Trophoblast cell (in vitro differentiated cells and primary cell): ENCODE data around the gene ZP1.

Experiments
- DNase-seq, 2 donors: peaks; one replicate each; pipeline ENCODE4 v3.0.0-alpha.2; 2016
- H2AFZ ChIP-seq: 2 replicates; pipeline ENCODE4 v1.6.1; 2013; ENCODE audit warnings: low read length, moderate library complexity, mild to moderate bottlenecking; ENCODE audit not compliant: insufficient read depth, poor library complexity
- H2AK5ac ChIP-seq: 2 replicates; pipeline ENCODE4 v1.6.1; 2013; ENCODE audit warnings: mild to moderate bottlenecking, low read length
- H2BK120ac ChIP-seq: 2 replicates; pipeline ENCODE4 v1.6.1; 2013; ENCODE audit warnings: low read length, mild to moderate bottlenecking, moderate library complexity; ENCODE audit not compliant: insufficient read depth, poor library complexity
- H2BK12ac ChIP-seq: 2 replicates; pipeline ENCODE4 v1.6.1; 2013; ENCODE audit warnings: mild to moderate bottlenecking, low read length, moderate library complexity
- H2BK5ac ChIP-seq: 2 replicates; pipeline ENCODE4 v1.6.1; 2013; ENCODE audit warnings: low read length, low read depth, moderate library complexity, mild to moderate bottlenecking; ENCODE audit not compliant: poor library complexity
- H3K14ac ChIP-seq: 2 replicates; pipeline ENCODE4 v1.6.1; 2013; ENCODE audit warnings: mild to moderate bottlenecking, low read length
- H3K18ac ChIP-seq: 2 replicates; pipeline ENCODE4 v1.6.1; 2013; ENCODE audit warnings: mild to moderate bottlenecking, low read length
- H3K23ac ChIP-seq: 2 replicates; pipeline ENCODE4 v1.6.1; 2013; ENCODE audit warnings: low read length
- H3K27ac ChIP-seq: 2 replicates; pipeline ENCODE4 v1.5.1; 2013; ENCODE audit warnings: low read depth, mild to moderate bottlenecking, inconsistent platforms, low read length, moderate library complexity
- H3K27me3 ChIP-seq: 2 replicates; pipeline ENCODE4 v1.6.1; 2013; ENCODE audit warnings: inconsistent platforms, mild to moderate bottlenecking, low read length, moderate library complexity; ENCODE audit not compliant: insufficient read depth
- H3K36me3 ChIP-seq, 2 experiments: 1 replicate in 1 of 2; 2 replicates in 1 of 2; pipeline ENCODE4 v1.6.1; 2013; ENCODE audit warnings: low read length in 2 of 2, mild to moderate bottlenecking in 2 of 2, moderate library complexity in 1 of 2; ENCODE audit not compliant: insufficient read depth in 2 of 2, control insufficient read depth in 1 of 2
- H3K4ac ChIP-seq: 2 replicates; pipeline ENCODE4 v1.6.1; 2013; ENCODE audit warnings: low read depth, mild to moderate bottlenecking, low read length, moderate library complexity
- H3K4me1 ChIP-seq, 2 experiments: 1 replicate in 1 of 2; 2 replicates in 1 of 2; pipeline ENCODE4 v1.6.1; 2013; ENCODE audit warnings: low read length in 2 of 2, mild to moderate bottlenecking in 2 of 2, moderate library complexity in 1 of 2; ENCODE audit not compliant: insufficient read depth in 2 of 2, control insufficient read depth in 1 of 2
- H3K4me2 ChIP-seq: 2 replicates; pipeline ENCODE4 v1.6.1; 2013; ENCODE audit warnings: inconsistent platforms, mild to moderate bottlenecking, low read length, moderate library complexity
- H3K4me3 ChIP-seq: 2 replicates; pipeline ENCODE4 v1.5.1; 2013; ENCODE audit warnings: mild to moderate bottlenecking, low read depth, low read length, inconsistent platforms
- H3K79me1 ChIP-seq: one replicate; pipeline ENCODE4 v1.6.1; 2013; ENCODE audit warnings: low read length
- H3K79me2 ChIP-seq: 2 replicates; pipeline ENCODE4 v1.6.1; 2013; ENCODE audit warnings: low read length, mild to moderate bottlenecking; ENCODE audit not compliant: control insufficient read depth, insufficient read depth, poor library complexity
- H3K9ac ChIP-seq: 2 replicates; pipeline ENCODE4 v1.6.1; 2013; ENCODE audit warnings: mild to moderate bottlenecking, low read length
- H3K9me3 ChIP-seq: 2 replicates; pipeline ENCODE4 v1.6.1; 2013; ENCODE audit warnings: low read depth, mild to moderate bottlenecking, control low read depth, inconsistent platforms, low read length; ENCODE audit not compliant: insufficient read depth
- H4K12ac ChIP-seq: 2 replicates; pipeline ENCODE4 v1.6.1; 2013; ENCODE audit warnings: low read depth, mild to moderate bottlenecking, low read length, moderate library complexity
- H4K8ac ChIP-seq: 2 replicates; pipeline ENCODE4 v1.6.1; 2013; ENCODE audit warnings: low read depth, mild to moderate bottlenecking, low read length, moderate library complexity
- H4K91ac ChIP-seq: one replicate; pipeline ENCODE4 v1.6.1; 2013; ENCODE audit warnings: low read depth, mild to moderate bottlenecking, low read length, moderate library complexity
- WGBS: extraction: QIAGEN DNeasy Blood & Tissue Kit; methylation state at CpG from one replicate; pipeline ENCODE4 v1.1.7; 2013; ENCODE audit warnings: missing lambda C conversion rate; ENCODE audit not compliant: insufficient read length, insufficient coverage; ENCODE audit errors: extremely low coverage; 5-methylcytosine and 5-hydroxymethylcytosine counted together

The ZP1 gene

DNA sequence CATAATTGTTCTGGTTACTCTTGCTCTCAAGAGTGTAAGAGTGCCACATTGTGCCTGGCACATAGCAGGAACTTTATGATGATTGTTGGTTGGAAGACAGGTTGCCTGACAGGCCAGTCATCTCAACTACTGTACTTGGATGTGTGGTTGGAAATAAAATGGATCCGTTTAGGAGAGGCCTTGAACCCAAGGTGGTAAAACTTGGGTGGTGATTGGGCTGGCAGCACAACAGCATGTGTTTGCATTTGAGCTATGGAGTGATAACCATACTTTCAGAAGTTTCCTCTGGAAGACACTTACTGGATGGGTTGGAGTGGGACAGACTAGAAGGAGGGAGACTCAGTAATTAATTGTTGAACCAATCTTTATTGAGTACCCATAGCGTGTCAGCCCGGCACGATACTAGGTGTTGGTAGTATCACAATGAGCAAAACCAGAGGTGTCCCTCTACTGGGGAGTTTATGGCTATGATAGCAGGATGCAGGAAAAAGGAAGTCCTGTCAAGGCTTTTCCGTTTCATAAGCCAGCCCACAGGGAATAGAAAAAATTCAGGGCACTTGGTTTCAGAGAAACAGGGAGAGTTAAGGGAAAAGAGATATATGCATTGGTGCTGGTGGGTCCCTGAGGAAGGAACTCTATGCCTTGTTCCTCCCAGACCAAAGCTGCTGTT lies 43.5 kb downstream of the ZP1 start:
- H2AK5ac ChIP-seq = no peak overlapping the region
- no CpG with 5 or more reads among the region's 5 CpGs for WGBS
- no peak for DNase-seq

DNA sequence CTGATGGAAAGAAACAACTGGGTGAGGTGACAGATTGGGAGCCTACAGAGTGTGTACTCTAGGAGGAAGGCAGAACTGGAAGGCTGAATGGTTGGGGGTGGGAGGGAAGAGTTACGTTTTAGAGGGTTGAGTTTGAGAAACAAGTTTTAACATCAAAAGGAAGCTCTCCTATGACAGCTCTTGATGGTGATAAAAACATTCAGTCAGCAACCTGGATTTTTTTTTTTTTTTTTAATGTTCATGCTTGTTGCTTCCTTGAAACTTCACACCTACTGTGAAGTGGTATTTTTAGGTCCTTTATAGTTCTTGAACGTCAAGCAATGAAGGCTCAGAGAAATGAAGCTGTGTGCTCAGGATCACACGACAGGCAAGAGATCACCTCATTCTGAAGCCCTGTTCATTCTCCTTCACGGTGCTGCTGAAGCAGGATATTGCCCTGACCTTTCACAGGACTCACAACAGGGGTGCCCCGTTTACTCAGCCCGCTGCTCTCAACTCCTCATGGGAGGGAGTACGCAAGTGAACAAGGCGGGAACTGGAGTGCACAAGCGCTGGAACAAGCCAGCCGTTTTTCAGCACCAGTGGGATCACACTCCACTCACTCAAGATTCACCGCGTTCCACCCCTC lies 45.0 kb downstream of the ZP1 start:
- Histone ChIP-seq H3K23ac (no peak overlapping the region), H3K4me1 (peaks cover 11 to 15% of the 10 kb centered on the region in 2 experiments), H3K79me2 (peaks cover 7% of the 10 kb centered on the region), H2BK120ac (no peak overlapping the region), H2BK5ac (no peak overlapping the region), H3K14ac (no peak overlapping the region), H3K9ac (no peak overlapping the region), H3K18ac (no peak overlapping the region), H3K79me1 (peaks cover 13% of the 10 kb centered on the region), H4K91ac (no peak overlapping the region), H2AK5ac (peak overlapping the region; percentile 65), H4K12ac (peak overlapping the region; percentile 86), H4K8ac (peak overlapping the region; percentile 49), H3K4ac (no peak overlapping the region), H3K4me3 (no peak overlapping the region), H3K4me2 (no peak overlapping the region), H3K36me3 (no peaks in the 10 kb centered on the region), H3K9me3 (no peaks in the 10 kb centered on the region), H3K27ac (no peak overlapping the region), H2AFZ (no peak overlapping the region), H3K27me3 (no peaks in the 10 kb centered on the region), H2BK12ac (no peak overlapping the region)
- DNase-seq = no peak
- WGBS = 100% methylated on average over 1 of the region's 12 CpGs

More for the DNA sequence above, 43.5 kb downstream of the ZP1 start:
- Histone ChIP-seq H3K9me3 (no peaks in the 10 kb centered on the region), H2BK5ac (no peak overlapping the region), H3K79me1 (peaks cover 17% of the 10 kb centered on the region), H3K4ac (no peak overlapping the region), H3K27me3 (no peaks in the 10 kb centered on the region), H2BK12ac (no peak overlapping the region), H3K79me2 (peaks cover 11% of the 10 kb centered on the region), H3K36me3 (no peaks in the 10 kb centered on the region), H3K27ac (no peak overlapping the region), H3K18ac (no peak overlapping the region), H4K91ac (no peak overlapping the region), H2BK120ac (no peak overlapping the region), H4K12ac (no peak overlapping the region), H3K14ac (no peak overlapping the region), H2AFZ (no peak overlapping the region), H3K4me3 (no peak overlapping the region), H4K8ac (no peak overlapping the region), H3K4me2 (no peak overlapping the region), H3K4me1 (peaks cover 10 to 13% of the 10 kb centered on the region in 2 experiments), H3K9ac (no peak overlapping the region), H3K23ac (no peak overlapping the region)

DNA sequence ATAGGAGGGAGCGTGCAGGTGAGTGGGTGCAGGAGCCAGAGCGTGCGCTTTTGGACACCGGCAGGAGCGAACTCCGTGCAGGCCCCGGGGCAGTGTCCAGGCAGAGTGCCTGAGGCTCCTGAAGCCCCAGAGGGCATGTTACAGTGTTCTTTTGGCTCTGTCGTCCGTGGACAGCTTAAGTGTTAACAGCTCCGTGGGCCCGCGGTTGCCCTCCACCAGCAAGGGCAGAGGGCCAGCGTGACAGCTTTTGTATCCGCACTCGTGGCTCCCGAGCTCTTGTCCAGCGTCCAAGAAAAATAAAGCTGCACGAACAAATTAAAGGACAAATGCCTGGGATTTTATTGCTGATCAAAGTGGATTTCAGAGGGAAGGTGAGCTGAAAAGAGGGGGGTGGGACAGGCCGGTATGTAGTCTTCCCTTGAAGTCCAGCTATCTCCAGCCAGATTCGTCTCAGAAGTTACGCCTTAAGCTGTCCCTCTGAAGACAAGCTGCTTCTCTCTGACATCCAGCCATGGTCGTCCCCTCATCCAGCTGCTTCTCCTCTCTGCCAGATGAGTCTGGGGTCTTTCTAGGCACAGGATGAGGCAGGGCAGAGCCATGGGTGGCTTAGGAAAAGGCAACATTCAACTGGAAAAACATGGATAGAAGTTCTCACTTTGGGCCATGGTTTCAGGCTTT lies 45.6 kb downstream of the ZP1 start:
- Histone ChIP-seq H4K8ac (peak overlapping the region; percentile 97), H2BK12ac (peak overlapping the region; percentile 8), H4K12ac (peak overlapping the region; percentile 86), H3K9me3 (no peaks in the 10 kb centered on the region), H3K14ac (peak overlapping the region; percentile 49), H3K9ac (no peak overlapping the region), H2AK5ac (peak overlapping the region; percentile 78), H3K27ac (no peak overlapping the region), H3K4me3 (no peak overlapping the region), H2AFZ (peak overlapping the region; percentile 95), H3K79me2 (peaks cover 7% of the 10 kb centered on the region), H3K23ac (no peak overlapping the region), H3K18ac (no peak overlapping the region), H3K4me1 (peaks cover 11 to 15% of the 10 kb centered on the region in 2 experiments), H3K4ac (no peak overlapping the region), H3K4me2 (peak overlapping the region; percentile 89), H3K79me1 (peaks cover 13% of the 10 kb centered on the region), H3K27me3 (no peaks in the 10 kb centered on the region), H3K36me3 (no peaks in the 10 kb centered on the region), H2BK120ac (no peak overlapping the region), H2BK5ac (no peak overlapping the region), H4K91ac (peak overlapping the region; percentile 74)
- DNase-seq = peak in 1 of 2 donors; percentile 22
- WGBS = no CpG with 5 or more reads among the region's 22 CpGs

DNA sequence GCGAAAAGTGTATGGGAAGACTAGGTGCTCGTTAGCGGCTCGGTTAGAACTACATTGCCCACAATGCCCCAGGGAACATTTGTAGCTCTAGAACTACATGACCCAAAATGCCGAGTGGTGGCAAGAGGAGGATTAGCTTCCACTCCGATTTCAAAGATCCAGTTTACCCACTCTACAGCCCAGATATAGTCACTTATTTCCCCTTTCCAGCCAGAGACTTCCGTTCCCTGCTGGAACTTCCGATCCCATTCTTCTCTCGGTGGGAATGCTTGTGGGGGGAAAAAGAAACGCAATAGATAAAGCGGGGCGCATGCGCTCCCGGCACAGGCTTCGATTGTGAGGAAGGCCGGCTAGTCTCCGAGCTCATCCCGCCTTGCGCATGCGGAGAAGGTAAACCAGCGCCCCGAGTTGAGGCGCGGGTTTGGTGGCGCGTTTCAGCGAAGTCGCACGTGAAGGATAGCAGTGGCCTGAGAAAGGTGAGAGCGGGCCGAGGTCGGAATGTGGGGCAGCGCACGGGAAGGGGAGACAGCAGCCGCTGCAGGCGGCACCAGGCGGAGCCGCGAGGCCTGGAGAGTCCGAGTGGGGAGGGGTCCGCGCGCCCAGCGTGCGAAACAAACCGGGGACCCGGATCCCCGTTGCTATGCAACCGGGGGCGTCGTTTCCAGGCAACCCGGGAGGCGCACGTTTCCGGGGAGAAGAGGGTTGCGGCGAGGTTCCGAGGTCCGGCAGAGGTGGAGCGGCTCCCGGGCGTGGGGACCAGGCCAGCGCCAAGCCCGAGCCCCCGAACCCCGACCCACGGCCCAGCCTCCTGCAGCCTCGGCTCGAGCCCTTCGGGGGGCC lies 46.7 kb downstream of the ZP1 start, which contains the start of gene TMEM109:
TSS of gene TMEM109 (plus strand) at position 366 of the 840 bp plus-strand sequence. CDS start 5,536 bp downstream, outside the sequence.
- peak within 1 kb of the TSS; percentile 73 for H2BK120ac ChIP-seq
- H3K4me2 ChIP-seq = peak within 1 kb of the TSS; percentile 89
- peaks cover 15 to 20% of the 10 kb centered on the region in 2 experiments for H3K4me1 ChIP-seq
- H4K8ac ChIP-seq = peak within 1 kb of the TSS; percentile 97
- peak within 1 kb of the TSS; percentile 96 for H2AFZ ChIP-seq
- peak within 1 kb of the TSS; percentile 76 for H3K27ac ChIP-seq
- DNase-seq = peak; percentile 70 to 84
- peak within 1 kb of the TSS; percentile 95 for H3K14ac ChIP-seq
- H3K18ac ChIP-seq = peak within 1 kb of the TSS; percentile 91
- peak within 1 kb of the TSS; percentile 78 for H2AK5ac ChIP-seq
- peak within 1 kb of the TSS; percentile 90 for H4K91ac ChIP-seq
- peaks cover 0 to 2% of the 10 kb centered on the region in 2 experiments for H3K36me3 ChIP-seq
- H3K27me3 ChIP-seq = no peaks in the 10 kb centered on the region
- WGBS = no CpG with 5 or more reads among the region's 70 CpGs
- H3K4ac ChIP-seq = peak within 1 kb of the TSS; percentile 71
- no peaks in the 10 kb centered on the region for H3K9me3 ChIP-seq
- peak within 1 kb of the TSS; percentile 78 for H2BK5ac ChIP-seq
- H3K79me1 ChIP-seq = peaks cover 13% of the 10 kb centered on the region
- no peak within 1 kb of the TSS for H3K23ac ChIP-seq
- H3K79me2 ChIP-seq = peaks cover 7% of the 10 kb centered on the region
- H3K9ac ChIP-seq = peak within 1 kb of the TSS; percentile 73
- H4K12ac ChIP-seq = peak within 1 kb of the TSS; percentile 95
- H2BK12ac ChIP-seq = peak within 1 kb of the TSS; percentile 51
- peak within 1 kb of the TSS; percentile 78 for H3K4me3 ChIP-seq
